Activated CD4-positive, alpha-beta T cell treated with anti-CD3 and anti-CD28 coated beads, Interleukin-2, amount 50 U/mL, for 16 hours (primary cell): ENCODE data around the gene DDA1.
"Not testable (repeated sequence)": the region's sequence is repeated elsewhere in the genome, so short reads cannot be mapped to it uniquely, and the experiment has no call there.

Experiments used
- DNase-seq: peaks from one replicate; pipeline ENCODE4 v3.0.0-alpha.2; 2020

The DDA1 gene

DNA sequence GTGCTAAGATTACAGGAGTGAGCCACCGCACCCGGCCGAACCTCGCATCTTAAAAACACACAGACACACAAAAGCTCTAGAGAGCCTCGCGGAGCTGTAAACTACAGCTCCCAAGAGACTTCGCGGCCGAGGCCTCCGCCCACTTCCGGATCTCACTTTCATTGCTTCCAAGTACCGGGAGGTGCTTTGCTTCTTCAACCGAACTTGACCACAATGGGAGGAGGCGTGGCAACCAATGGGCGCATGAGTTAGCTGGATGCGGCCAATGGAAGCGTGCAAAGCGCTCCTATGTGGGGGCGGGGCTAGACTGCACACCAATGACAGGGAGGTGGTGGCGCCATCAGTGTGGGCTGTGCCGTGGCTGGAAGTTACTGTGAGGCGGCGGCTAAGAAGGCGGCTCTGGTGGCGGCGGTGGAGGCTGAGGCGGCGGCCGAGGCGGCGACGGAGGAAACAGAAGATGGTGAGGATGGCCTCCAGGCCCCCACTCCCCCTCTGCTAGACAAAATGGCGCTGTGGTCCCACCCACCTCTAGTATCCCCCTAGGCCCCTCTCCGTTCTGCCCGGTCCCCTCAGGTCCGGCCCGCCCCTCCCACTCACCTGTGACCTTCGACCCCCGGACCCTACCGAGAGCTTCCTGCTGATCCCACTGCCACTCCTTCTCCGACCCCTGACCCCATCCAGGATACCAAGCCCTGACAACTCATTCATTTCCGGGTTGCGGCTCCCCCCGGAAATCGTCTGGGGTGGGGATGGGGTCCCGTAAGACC, at the start of gene DDA1:
TSS of gene DDA1 (plus strand) at position 366 of the 767 bp plus-strand sequence. CDS start at position 458, 92 bp downstream.
- peak; percentile 100 for DNase-seq

DNA sequence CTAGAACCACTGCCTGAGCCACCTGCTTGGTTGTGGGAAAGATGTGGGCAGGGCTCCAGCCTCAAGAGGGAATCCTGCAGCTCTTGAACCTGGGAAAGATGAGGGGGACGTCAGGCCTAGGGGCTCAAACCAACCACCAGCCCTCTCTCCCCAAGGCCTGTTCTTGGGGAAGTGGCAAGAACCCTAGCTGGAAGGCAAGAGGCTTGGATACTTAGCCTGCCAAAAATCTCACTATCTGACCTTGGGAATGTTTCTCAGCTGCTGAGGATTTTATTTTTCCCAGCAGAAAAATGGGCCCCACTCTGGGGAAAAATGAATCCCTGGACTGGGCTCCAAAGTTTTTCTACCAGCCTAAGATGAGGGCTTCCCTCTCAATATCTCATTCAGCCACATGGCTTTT, 49.4 kb upstream of the DDA1 start:
- DNase-seq: no peak

DNA sequence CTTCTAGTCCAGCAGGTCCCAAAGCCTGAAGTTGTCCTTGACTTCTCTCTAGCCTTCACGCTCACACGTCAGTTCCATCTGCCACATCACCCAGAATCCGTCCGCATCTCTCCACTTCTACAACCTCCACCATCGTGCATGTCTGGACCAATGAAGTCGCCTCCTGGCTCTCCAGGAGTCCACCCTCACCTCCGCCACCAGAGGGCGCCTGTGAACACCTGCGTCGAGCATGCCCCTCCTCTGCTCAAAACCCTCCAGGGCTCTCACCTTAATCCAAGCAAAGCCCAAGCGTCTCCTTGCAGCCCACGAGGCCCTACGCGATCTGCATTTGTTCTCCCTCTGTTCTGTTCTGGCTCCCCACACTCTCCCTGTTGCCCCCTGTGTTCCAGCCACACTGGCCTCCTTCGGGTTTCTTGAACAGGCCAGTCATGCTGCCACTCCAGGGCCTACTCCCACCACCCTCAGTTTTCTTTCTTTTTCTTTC, 48.5 kb upstream of the DDA1 start:
- peak; percentile 92 for DNase-seq

DNA sequence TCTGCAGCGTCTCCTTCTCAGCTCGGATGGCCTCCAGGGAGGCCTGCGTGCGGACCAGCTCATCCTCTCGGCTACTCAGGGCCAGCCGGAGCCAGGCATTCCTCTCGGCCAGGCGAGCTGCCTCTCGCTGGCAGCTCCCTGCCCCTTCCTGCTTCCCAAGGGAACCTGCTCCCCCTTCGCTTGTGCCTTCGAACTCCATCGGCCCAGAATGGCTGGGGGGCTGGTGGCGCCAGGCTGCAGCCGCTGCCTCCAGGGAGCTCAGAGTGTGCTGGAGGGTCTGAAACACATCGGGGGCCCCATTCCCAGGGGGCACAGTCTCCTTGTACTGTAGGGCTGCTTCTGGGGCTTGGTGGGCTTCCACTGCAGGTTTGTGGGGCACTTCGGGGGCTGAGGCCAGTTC, 46.8 kb upstream of the DDA1 start:
- DNase-seq: no peak

DNA sequence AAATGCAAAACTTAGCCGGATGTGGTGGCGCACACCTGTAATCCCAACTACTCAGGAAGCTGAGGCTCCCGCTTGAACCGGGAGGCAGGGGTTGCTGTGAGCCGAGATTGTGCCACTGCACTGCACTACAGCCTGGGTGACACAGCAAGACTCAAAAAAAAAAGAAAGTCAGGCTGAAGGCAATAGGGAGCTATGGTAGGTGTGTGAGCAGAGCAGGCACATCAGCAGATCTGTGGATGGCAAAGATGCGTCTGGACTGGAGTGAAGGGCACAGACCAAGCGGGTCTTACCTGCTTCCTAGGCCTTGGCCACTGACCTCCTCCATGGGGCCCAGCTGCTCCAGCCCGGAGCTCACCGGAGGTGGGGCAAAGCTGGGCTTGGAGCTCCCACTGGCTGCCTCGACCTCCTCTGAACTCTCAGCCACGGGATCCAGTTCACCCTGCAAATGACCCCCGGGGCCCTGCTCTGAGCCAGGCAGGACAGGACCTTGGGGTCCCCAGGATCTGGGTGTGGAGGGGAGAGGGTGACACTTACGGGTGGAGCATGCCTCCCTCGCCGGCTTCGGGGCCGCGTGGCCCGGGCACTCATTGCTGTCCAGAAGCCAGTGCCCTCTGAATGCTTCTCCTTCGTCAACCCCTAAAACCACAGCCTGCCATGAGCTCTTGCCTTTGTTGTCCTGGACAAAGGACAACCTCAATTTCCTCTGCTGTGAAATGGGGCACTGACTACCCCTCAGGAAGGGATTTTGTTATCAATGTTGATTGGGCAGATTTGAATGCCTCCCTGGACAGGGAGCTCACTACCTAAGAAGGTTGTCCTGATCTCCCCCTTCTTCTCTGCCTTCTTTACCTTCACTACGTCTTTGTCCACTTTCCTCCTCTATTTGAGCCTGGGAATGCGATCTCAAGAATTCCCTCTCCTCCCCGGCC, 45.4 kb upstream of the DDA1 start:
- no peak for DNase-seq

DNA sequence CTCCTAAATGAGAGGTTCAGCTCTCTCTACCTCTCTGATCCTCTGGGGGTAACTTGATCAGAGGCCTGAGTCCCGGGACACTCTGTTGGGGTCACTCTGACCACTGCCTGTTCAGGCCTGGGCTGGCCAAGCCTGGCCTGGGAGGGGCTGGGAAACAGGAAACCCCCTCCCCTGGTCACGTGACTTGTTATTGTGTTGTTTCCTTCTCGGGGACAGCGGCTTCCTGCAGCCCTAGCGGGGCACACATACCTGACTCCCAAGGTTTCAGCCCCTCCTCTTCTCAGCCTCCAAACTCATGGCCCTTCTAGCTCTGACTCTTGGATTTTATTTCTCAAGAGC, 44.8 kb upstream of the DDA1 start, which contains the start of gene USHBP1:
TSS of gene USHBP1 (minus strand) at position 105 of the 339 bp plus-strand sequence. CDS start 446 bp downstream, outside the sequence.
- DNase-seq: no peak

DNA sequence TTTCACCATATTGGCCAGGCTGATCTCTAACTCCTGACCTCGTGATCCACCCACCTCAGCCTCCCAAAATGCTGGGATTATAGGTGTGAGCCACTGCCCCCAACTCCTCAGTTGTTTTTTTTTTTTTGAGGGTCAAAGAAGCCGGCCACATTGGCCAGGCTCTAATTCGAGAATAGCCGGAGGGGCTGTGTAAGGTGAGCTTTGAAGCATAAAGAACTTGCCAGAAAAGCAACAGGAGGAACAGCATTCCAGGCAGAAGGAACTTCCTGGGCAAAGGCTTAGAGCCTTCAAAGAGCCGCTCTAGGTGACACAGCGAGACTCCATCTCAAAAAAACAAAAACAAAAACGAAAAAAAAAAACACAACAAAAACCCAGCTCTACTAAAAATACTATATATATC, 43.3 kb upstream of the DDA1 start:
- DNase-seq: no peak

DNA sequence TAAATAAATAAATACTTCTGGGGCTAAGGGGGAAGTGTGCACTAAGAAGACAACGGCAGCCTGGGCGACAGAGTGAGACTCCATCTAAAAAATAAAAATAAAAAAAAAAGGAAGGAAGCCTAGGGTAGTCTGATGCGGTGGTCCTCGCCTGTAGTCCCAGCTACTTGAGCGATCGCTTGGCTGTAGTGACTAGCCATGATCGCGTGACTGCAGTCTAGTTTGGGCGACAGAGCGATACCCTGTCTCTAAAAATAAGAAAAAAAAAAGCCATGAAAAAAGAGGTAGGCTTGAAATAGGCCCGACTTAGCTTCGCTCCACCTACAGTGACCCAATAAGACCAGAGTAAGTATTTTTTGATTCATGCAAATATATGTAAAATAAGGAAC, 42.8 kb upstream of the DDA1 start:
- no peak for DNase-seq

DNA sequence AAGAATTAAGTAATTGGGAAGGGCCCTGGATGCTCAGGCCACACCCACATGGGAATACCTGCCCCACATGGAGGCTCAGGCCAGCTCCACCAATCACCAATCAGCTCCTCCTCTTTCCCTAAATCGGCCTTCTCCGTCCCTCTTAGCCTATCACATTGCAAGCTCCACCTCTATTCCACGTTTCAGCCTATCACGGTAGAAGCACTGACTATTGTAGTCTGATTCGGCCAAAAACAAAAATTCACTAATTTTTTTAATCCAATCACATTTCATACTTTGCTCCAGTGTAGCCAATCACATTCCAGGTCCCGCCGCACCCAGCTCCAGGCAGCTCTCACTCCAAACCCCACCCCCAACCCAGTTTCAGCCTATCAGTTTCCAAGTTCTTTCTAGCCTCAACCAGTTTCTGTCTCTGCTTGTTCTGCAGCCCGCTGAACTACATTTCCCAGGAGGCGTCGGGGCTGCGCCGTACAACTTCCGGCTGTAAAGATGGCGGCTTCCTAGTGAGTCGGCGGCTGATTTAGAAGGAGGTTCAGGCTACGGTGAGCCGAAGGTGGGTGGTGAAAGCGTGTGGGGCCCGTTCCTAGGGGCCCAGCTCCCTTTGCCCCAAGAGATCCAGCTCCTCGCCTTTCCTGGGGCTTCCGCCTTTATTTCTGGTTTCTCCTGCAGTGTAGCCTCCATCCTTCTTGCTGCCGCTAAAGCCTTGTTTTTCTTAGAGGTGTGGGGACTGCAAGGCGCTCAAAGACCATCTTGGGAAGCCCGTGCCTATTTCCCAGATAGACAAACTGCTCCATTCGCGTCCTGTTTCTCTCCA, 42.2 kb upstream of the DDA1 start, which contains the start of gene BABAM1:
TSS of gene BABAM1 (plus strand) at position 469 of the 814 bp plus-strand sequence. CDS start 1,364 bp downstream, outside the sequence.
- DNase-seq: peak; percentile 99

DNA sequence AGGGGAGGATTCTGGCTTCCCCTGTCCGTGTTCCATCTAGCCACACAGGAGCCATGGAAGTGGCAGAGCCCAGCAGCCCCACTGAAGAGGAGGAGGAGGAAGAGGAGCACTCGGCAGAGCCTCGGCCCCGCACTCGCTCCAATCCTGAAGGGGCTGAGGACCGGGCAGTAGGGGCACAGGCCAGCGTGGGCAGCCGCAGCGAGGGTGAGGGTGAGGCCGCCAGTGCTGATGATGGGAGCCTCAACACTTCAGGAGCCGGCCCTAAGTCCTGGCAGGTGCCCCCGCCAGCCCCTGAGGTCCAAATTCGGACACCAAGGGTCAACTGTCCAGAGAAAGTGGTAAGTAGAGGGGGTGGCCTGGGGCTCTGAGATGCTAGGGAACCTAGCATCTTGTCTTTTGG, 40.6 kb upstream of the DDA1 start:
- DNase-seq: no peak

DNA sequence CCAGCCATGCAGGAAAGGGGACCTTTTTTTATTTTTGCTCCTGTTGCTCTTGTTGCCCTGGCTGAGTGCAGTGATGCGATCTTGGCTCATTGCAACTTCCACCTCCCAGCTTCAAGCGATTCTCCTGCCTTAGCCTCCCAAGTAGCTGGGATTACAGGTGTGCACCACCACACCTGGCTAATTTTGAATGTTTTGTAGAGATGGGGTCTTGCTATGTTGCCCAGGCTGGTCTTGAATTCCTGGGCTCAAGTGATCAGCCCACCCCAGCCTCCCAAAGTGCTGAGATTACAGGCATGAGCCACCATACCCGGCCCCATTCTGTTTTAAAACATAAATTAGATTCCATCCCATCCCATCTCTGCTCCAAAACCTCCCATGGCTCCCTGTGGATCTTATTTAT, 34.5 kb upstream of the DDA1 start:
- DNase-seq: not testable (repeated sequence)

DNA sequence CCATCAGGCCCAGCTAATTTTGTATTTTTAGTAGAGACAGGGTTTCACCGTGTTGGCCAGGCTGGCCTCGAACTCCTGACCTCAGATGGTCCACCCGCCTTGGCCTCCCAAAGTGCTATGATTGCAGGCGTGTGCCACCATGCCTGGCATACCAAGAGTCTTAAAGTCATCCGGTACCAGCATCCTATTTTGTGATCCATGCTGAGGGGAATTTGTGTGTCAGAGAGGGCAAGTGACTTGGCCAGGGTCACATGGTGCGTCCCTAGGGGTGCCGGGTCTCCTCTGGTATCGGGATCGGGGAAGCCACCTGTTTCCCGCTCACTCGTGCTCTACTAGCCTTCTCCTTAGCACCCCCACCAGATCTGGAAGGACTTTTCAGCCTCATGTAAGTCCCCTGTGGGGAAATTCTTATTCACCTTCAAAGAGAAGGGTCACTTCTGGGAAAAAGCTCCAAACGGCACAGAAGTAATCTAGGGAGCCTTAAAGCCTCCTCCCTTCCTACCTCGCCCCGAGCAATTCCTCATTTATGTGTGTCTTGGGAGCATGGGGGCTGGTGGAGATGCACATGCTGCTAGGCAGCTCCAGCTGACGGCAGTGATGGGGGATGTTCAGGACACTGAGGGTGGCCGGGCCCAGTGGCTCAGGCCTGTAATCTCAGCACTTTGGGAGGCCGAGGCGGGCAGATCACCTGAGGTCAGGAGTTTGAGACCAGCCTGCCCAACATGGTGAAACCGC, 33.8 kb upstream of the DDA1 start:
- DNase-seq: no peak

DNA sequence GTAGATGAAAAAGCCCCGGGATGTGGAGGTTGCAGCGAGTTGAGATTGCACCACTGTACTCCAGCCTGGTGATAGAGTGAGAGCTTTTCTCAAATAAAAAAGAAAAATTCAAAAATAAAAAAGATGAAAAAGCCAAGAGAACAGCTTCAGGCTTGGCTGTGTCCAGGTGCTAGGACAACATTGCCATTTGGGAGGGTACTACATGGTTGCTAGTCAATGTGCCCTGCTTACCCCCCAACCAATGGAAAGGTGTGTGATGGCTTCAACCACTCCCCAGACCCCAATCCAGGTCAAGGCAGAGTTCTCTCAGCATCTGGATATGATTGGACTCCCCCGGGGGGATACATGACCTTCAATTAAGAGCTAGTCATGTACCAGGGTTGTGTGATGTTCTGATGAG, 29.9 kb upstream of the DDA1 start:
- DNase-seq: no peak

DNA sequence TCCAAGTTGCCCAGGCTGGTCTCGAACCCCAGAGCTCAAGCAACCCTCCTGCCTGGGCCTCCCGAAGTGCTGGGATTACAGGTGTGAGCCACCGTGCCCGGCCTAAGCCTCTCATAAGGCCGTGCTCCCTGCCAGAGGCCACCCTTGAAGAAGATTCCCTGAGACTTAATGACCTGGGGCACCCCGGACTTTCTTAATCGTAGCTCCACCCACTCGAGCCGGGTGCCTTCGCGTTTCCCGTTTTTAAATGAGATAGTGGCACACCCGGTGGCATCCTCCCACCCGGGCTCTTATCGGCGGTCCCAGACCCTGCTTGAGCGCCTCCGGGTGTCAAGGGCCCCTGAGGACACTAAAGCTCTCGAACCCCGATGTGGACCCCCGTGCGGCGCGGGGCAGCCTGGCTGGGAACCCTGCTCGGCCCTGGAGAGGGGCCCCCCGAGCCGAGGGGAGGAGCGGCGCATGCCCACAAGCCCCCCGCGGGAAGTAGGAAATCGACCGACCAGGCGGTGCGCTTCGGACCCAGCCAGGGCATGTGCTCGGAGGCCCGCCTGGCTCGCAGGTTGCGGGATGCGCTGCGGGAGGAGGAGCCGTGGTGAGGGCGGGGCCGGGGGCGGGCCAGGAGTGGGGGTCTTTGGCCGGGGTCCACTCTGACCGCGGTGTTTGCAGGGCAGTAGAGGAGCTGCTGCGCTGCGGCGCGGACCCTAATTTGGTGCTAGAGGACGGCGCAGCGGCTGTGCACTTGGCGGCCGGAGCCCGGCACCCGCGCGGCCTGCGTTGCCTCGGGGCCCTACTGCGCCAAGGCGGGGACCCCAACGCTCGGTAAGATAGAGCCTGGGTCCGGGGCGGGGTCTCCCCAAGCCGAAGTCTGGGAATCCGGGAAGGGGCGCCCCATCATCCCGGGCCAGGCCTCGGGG, 27.7 kb upstream of the DDA1 start, which contains the start of gene ANKLE1:
TSS of gene ANKLE1 (plus strand) at position 511 of the 914 bp plus-strand sequence. CDS start at position 531, 20 bp downstream.
- DNase-seq: peak; percentile 41

DNA sequence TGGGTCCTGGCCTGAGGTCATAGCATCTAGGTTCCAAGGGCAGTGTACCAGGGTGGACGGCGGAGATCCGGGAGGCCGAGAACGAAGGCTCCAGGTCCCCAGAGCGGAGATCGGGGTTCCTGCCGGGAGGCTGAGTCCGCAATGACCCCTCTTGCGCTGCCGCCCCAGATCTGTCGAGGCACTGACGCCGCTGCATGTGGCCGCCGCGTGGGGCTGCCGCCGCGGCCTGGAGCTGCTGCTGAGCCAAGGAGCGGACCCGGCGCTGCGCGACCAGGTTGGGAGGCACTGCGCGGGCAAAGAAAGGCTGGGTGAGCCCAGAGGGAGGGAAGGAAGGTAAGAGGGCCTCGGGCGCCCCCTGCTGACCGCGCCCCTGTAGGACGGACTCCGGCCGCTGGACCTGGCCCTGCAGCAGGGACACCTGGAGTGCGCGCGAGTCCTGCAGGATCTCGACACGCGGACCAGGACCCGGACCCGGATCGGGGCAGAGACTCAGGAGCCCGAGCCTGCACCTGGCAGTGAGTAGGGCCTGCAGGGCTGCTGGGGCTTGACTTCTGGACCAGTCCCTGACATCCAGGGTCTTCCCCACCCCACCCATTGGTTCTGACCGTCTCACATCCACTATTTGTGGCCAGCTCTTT, 26.8 kb upstream of the DDA1 start:
- DNase-seq: peak; percentile 84

DNA sequence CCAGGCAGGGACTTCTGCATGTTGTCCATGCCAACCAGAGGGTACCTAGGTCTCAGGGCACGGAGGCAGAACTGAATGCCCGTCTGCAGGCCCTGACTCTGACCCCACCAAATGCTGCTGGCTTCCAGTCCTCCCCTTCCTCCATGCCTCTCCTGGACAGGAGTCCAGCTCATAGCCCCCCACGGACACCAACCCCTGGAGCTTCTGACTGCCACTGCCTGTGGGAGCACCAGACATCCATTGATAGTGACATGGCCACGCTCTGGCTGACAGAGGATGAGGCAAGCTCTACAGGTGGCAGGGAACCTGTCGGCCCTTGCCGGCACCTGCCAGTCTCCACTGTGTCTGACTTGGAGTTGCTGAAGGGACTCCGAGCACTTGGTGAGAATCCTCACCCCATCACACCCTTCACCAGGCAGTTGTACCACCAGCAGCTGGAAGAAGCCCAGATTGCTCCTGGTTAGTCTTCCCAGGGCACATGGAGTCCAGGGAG, 25.8 kb upstream of the DDA1 start:
- no peak for DNase-seq

DNA sequence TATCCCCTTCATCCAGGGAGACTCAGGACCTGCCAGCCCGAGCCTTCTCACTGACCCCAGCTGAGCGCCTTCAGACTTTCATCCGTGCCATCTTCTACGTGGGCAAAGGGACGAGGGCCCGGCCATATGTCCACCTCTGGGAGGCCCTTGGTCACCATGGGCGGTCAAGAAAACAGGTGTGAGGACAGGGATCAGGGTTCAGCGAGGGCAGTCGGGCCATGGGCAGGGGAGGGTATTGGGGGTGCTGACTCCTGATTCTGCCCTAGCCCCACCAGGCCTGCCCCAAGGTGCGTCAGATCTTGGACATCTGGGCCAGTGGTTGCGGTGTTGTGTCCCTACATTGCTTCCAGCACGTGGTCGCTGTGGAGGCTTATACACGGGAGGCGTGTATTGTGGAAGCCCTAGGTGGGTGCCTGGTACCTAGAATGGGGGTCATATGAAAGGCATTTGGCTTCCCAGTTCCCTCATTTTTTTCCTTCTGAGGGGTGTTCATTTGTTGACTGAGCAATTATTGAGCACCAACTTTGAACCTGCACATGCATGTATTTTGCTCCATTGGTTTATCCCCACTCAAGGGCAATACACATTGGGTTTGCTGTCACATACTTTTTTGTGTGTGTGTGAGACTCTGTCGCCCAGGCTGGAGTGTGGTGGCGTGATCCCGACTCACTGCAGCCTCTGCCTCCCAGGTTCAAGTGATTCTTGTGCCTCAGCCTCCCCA, 23.8 kb upstream of the DDA1 start:
- DNase-seq: no peak

DNA sequence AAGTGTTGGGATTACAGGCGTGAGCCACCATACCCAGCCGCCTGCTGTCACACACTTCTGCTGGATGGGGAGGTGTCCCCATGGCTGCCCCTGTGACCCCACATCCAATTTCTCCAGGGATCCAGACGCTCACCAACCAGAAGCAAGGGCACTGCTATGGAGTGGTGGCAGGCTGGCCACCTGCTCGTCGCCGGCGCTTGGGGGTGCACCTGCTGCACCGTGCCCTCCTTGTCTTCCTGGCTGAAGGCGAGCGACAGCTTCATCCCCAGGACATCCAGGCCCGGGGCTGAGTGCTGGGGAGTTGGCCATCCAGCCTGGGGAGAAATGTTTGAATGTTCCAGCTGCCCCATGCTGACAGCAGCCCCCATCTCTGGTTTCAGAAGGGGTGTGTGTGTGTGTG, 23.1 kb upstream of the DDA1 start:
- no peak for DNase-seq

DNA sequence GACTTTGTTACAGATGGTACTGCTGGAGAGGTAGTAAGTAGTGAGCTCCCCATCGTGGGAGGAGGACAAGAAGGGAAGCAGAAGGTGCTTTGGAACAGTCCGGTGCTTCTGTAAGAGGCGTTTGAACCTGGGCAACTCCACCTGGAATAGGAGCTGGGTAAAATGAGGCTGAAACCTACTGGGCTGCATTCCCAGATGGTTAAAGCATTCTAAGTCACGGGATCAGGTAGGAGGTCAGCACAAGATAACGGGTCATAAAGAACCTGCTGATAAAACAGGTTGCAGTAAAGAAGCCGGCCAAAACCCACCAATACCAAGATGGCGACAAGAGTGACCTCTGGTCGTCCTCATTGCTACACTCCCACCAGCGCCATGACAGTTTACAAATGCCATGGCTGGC, 22.6 kb upstream of the DDA1 start:
- no peak for DNase-seq
